IMR-90 (cell line): Measurements from ENCODE around the gene CDC34. TPM values are rescaled to one million over a fixed set of nuclear protein-coding genes. Genes with fewer than 3 reads are reported as not detected.

Source experiments
- ATAC-seq: fragments of 200-7000 bp; cut with Tn5 transposase; 2 replicates; pipeline ENCODE4 v1.9.1; 2020; ENCODE audit warnings: low read depth, mild to moderate bottlenecking, moderate library complexity
- BruUV-seq: library from RNA; stranded (reverse); fragments of 400-500 nt; replicated peaks from 2 replicates; lab custom pipeline; 2021; lab: Mats Ljungman, UMichigan
- CTCF ChIA-PET: fragments of 300-600 bp; formaldehyde crosslinking; extraction: SDS; loops from one replicate; lab custom pipeline; 2021; ENCODE audit warnings: antibody characterized with exemption; lab: Yijun Ruan, JAX
- POLR2A ChIA-PET: fragments of 300-600 bp; sonication (Branson Sonifier 250); formaldehyde crosslinking; loops from one replicate; lab custom pipeline; 2022; ENCODE audit warnings: antibody characterized with exemption; ENCODE audit not compliant: unreplicated experiment; lab: Charles Lee
- DNase-seq: peaks from one replicate; pipeline ENCODE4 v3.0.0; 2013
- H2AFZ ChIP-seq: replicated peaks from 2 replicates; pipeline ENCODE3; 2013; ENCODE audit warnings: low read length, mild to moderate bottlenecking; ENCODE audit not compliant: poor library complexity
- H2AK5ac ChIP-seq: 2 replicates; pipeline ENCODE4 v1.6.1; 2013; ENCODE audit warnings: low read depth, low read length, inconsistent platforms
- H2AK9ac ChIP-seq: replicated peaks from 2 replicates; pipeline ENCODE3; 2013; ENCODE audit warnings: mild to moderate bottlenecking, low read depth, low read length, moderate library complexity; ENCODE audit not compliant: poor library complexity
- H2BK120ac ChIP-seq: 2 replicates; pipeline ENCODE4 v1.6.1; 2013; ENCODE audit warnings: low read depth, low read length, inconsistent platforms
- H2BK15ac ChIP-seq: 3 replicates; pipeline ENCODE4 v1.6.1; 2013; ENCODE audit warnings: low read depth, low read length, inconsistent platforms
- H2BK20ac ChIP-seq: 2 replicates; pipeline ENCODE4 v1.6.1; 2013; ENCODE audit warnings: low read depth, mild to moderate bottlenecking, inconsistent platforms, low read length, moderate library complexity
- H2BK5ac ChIP-seq: 2 replicates; pipeline ENCODE4 v1.6.1; 2013; ENCODE audit warnings: mild to moderate bottlenecking, low read depth, low read length, inconsistent platforms; ENCODE audit not compliant: poor library complexity, severe bottlenecking
- H3K14ac ChIP-seq: replicated peaks from 2 replicates; pipeline ENCODE4 v1.6.1; 2013; ENCODE audit warnings: low read depth, low read length, inconsistent platforms
- H3K18ac ChIP-seq: 2 replicates; pipeline ENCODE4 v1.6.1; 2013; ENCODE audit warnings: low read depth, low read length, control low read depth
- H3K23ac ChIP-seq: 2 replicates; pipeline ENCODE4 v1.6.1; 2013; ENCODE audit warnings: low read depth, low read length, inconsistent platforms
- H3K27ac ChIP-seq: 2 replicates; pipeline ENCODE4 v1.5.1; 2013; ENCODE audit warnings: mild to moderate bottlenecking, control low read depth, low read length; ENCODE audit not compliant: insufficient read depth
- H3K27me3 ChIP-seq: 2 replicates; pipeline ENCODE4 v1.6.1; 2013; ENCODE audit warnings: low read length; ENCODE audit not compliant: control insufficient read depth, insufficient read depth
- H3K36me3 ChIP-seq: 2 replicates; pipeline ENCODE4 v1.6.1; 2013; ENCODE audit warnings: low read length, mixed read lengths; ENCODE audit not compliant: control insufficient read depth, insufficient read depth
- H3K4ac ChIP-seq: 2 replicates; pipeline ENCODE4 v1.6.1; 2013; ENCODE audit warnings: low read depth, low read length, inconsistent platforms
- H3K4me1 ChIP-seq: 2 replicates; pipeline ENCODE4 v1.6.1; 2013; ENCODE audit warnings: low read length, mixed read lengths; ENCODE audit not compliant: control insufficient read depth, insufficient read depth
- H3K4me2 ChIP-seq: 2 replicates; pipeline ENCODE4 v1.6.1; 2013; ENCODE audit warnings: low read depth, mild to moderate bottlenecking, control low read depth, low read length, moderate library complexity
- H3K4me3 ChIP-seq: 2 replicates; pipeline ENCODE4 v1.5.1; 2013; ENCODE audit warnings: low read depth, mild to moderate bottlenecking, control low read depth, low read length, moderate library complexity; ENCODE audit not compliant: insufficient read depth
- H3K56ac ChIP-seq: 2 replicates; pipeline ENCODE4 v1.6.1; 2013; ENCODE audit warnings: low read length, inconsistent platforms; ENCODE audit not compliant: insufficient read depth; ENCODE audit errors: extremely low read depth
- H3K79me1 ChIP-seq, 2 experiments: 2 replicates each; pipeline ENCODE4 v1.6.1; 2013; ENCODE audit warnings: low read length in 2 of 2, inconsistent platforms in 1 of 2, low read depth in 1 of 2
- H3K9ac ChIP-seq: 2 replicates; pipeline ENCODE4 v1.6.1; 2013; ENCODE audit warnings: low read depth, low read length, control low read depth
- H3K9me1 ChIP-seq: 2 replicates; pipeline ENCODE4 v1.6.1; 2013; ENCODE audit warnings: low read length, inconsistent platforms; ENCODE audit not compliant: insufficient read depth
- H3K9me3 ChIP-seq: 2 replicates; pipeline ENCODE4 v1.6.1; 2013; ENCODE audit warnings: low read length; ENCODE audit not compliant: control insufficient read depth, insufficient read depth
- H4K20me1 ChIP-seq: 2 replicates; pipeline ENCODE4 v1.6.1; 2013; ENCODE audit warnings: low read length, inconsistent platforms; ENCODE audit not compliant: insufficient read depth
- H4K5ac ChIP-seq: 2 replicates; pipeline ENCODE4 v1.6.1; 2013; ENCODE audit warnings: mild to moderate bottlenecking, low read depth, low read length, control low read depth
- H4K8ac ChIP-seq, 2 experiments: 2 replicates each; pipeline ENCODE4 v1.6.1; 2013; ENCODE audit warnings: low read depth in 2 of 2, low read length in 2 of 2, control low read depth in 1 of 2, inconsistent platforms in 1 of 2
- H4K91ac ChIP-seq: 2 replicates; pipeline ENCODE4 v1.6.1; 2013; ENCODE audit warnings: low read depth, low read length, inconsistent platforms; ENCODE audit not compliant: insufficient read depth
- BHLHE40 ChIP-seq: fragments of 150-350 bp; IDR thresholded peaks from 2 replicates; pipeline ENCODE4 v1.6.1; 2016; ENCODE audit warnings: mild to moderate bottlenecking, low read depth, low read length
- CHD1 ChIP-seq: IDR thresholded peaks from 2 replicates; pipeline ENCODE4 v1.6.1; 2012; ENCODE audit warnings: low read depth, low read length, improper control_type of control experiment
- MAFK ChIP-seq: IDR thresholded peaks from 2 replicates; pipeline ENCODE4 v1.6.1; 2012; ENCODE audit warnings: low read depth, low read length, improper control_type of control experiment
- MAZ ChIP-seq: IDR thresholded peaks from 2 replicates; pipeline ENCODE4 v1.6.1; 2012; ENCODE audit warnings: low read depth, mild to moderate bottlenecking, low read length, improper control_type of control experiment, moderate library complexity, borderline replicate concordance
- NFE2L2 ChIP-seq: fragments of 150-350 bp; IDR thresholded peaks from 2 replicates; pipeline ENCODE4 v1.6.1; 2016; ENCODE audit warnings: low read depth, mild to moderate bottlenecking, low read length
- POLR2A ChIP-seq: IDR thresholded peaks from 2 replicates; pipeline ENCODE4 v1.6.1; 2012; ENCODE audit warnings: mild to moderate bottlenecking, low read depth, low read length
- RAD21 ChIP-seq: IDR thresholded peaks from 2 replicates; pipeline ENCODE4 v1.6.1; 2012; ENCODE audit warnings: low read length, improper control_type of control experiment
- RFX5 ChIP-seq: IDR thresholded peaks from 2 replicates; pipeline ENCODE4 v1.8.0; 2012; ENCODE audit warnings: low read depth, mild to moderate bottlenecking, low read length, moderate library complexity
- SMC3 ChIP-seq: fragments of 150-350 bp; IDR thresholded peaks from 2 replicates; pipeline ENCODE4 v1.6.1; 2016; ENCODE audit warnings: low read depth, mild to moderate bottlenecking, antibody characterized with exemption, low read length, moderate library complexity
- WGBS, 2 experiments: methylation state at CpG; one replicate each; pipeline versions ENCODE4 v1.1.5 to v1.1.7; 2013; ENCODE audit warnings: missing lambda C conversion rate in 2 of 2; ENCODE audit not compliant: insufficient read length in 1 of 2; ENCODE audit errors: extremely low coverage in 2 of 2; 5-methylcytosine and 5-hydroxymethylcytosine counted together
- dilution Hi-C: fragments of 300-500 bp; cut with HindIII; formaldehyde crosslinking; loops from one replicate; pipeline ENCODE4 v1.14.3; 2018; ENCODE audit warnings: low sequenced_read_pairs; ENCODE audit not compliant: unreplicated experiment
- in situ Hi-C: fragments of 300-500 bp; cut with MboI; formaldehyde crosslinking; loops from 3 replicates; pipeline ENCODE4 v1.14.3; 2019; ENCODE audit warnings: low sequenced_read_pairs, inconsistent platforms, mixed read lengths
- intact Hi-C: fragments of 100-400 bp; cut with micrococcal nuclease; formaldehyde crosslinking; loops from 2 replicates; pipeline ENCODE4 v1.10.0; 2022
- polyA plus RNA-seq, 3 experiments: library from polyadenylated mRNA; depleted of rRNA; stranded (reverse); fragments of >200 nt; gene quantifications; 2 replicates each; pipeline ENCODE4 v1.2.3, GENCODE V29; 2012; ENCODE audit warnings: low replicate concordance in 1 of 3
- total RNA-seq: library from RNA; depleted of rRNA; stranded (reverse); fragments of >200 nt; gene quantifications from 2 replicates; pipeline ENCODE4 v1.2.3, GENCODE V29; 2012
- TF ChIP-seq, protein P1 (sequence below): fragments of 150-350 bp; IDR thresholded peaks from 2 replicates; pipeline ENCODE4 v1.6.1; 2017; ENCODE audit warnings: mild to moderate bottlenecking, antibody characterized with exemption, low read length, low read depth

CDC34 gene
- total and polyA plus RNA-seq, 2 of the 4 experiments (the other 2 are of a cell fraction) = 35.7 to 68.9 TPM

DNA sequence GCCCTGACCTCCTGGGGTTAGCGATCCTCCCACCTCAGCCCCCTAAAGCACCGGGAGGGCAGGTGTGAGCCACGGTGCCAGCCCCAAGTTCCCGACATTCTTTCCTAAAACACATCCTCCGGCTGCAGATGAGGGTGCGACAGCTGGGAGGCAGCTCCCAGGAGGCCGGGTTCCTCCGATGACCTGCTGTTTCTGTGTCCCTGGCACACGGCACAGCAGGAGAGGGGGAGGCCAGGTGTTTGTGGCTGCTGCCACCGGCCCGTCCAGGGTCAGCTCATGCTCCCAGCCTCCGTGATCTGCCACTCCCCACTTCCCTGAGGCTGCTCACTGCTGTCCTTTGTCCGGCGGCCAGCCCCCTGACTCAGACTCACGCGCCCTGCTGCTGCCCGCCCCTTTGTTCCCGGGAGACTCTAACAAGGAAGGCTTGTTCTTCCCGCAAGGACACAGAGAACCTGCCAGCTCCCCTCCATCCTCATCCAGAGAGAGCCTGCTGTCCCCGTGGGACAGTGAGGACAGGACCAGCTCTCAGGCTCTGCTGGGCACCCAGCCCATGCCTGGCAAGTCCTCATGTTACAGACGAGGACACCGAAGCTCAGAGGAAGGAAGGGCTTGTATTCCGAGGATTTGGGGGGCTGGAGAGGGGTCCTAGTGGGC, 45.9 kb upstream of the CDC34 start:
- no peak overlapping the region for H3K9ac ChIP-seq
- peaks cover 8% of the 10 kb centered on the region; the same call in 1 of the 2 replicates for H3K27me3 ChIP-seq
- WGBS, 2 experiments = 18% methylated on average over 6 of the region's 23 CpGs; no CpG with 5 or more reads in 1 of the 2 experiments
- in situ Hi-C loops (no loop called here), intact Hi-C loops (loop anchor here (10.0 kb wide), 1 partner anchor 141 kb away; the partner anchor contains the start of gene MIER2), dilution Hi-C loops (no loop called here)
- no peak overlapping the region for H2AK9ac ChIP-seq
- peaks cover 4% of the 10 kb centered on the region; the same call in 1 of the 2 replicates for H3K4me1 ChIP-seq
- H2BK15ac ChIP-seq = no peak overlapping the region
- no peaks in the 10 kb centered on the region for H4K20me1 ChIP-seq
- H3K56ac ChIP-seq = no peak overlapping the region
- no peak overlapping the region for H4K8ac ChIP-seq
- no peak overlapping the region for H2BK120ac ChIP-seq
- no peaks in the 10 kb centered on the region for H3K36me3 ChIP-seq
- CTCF ChIA-PET = no interaction called here
- peaks cover 0 to 7% of the 10 kb centered on the region in 2 experiments; a peak in 1 of 4 replicates for H3K79me1 ChIP-seq
- peak overlapping the region; percentile 24 for H2AFZ ChIP-seq
- H2BK5ac ChIP-seq = no peak overlapping the region
- no peak overlapping the region for H3K4me3 ChIP-seq
- no TSS peak for BruUV-seq
- TF ChIP-seq BHLHE40 (no peak), CHD1 (no peak), MAFK (no peak), POLR2A (no peak), RAD21 (no peak), NFE2L2 (no peak), MAZ (no peak), RFX5 (no peak), SMC3 (no peak)
- TF ChIP-seq, protein P1, sequence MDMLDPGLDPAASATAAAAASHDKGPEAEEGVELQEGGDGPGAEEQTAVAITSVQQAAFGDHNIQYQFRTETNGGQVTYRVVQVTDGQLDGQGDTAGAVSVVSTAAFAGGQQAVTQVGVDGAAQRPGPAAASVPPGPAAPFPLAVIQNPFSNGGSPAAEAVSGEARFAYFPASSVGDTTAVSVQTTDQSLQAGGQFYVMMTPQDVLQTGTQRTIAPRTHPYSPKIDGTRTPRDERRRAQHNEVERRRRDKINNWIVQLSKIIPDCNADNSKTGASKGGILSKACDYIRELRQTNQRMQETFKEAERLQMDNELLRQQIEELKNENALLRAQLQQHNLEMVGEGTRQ = no peak
- peaks cover 4% of the 10 kb centered on the region; the same call in 1 of the 2 replicates for H3K9me1 ChIP-seq
- no peaks in the 10 kb centered on the region for H3K9me3 ChIP-seq
- POLR2A ChIA-PET = no interaction called here
- ATAC-seq (no peak), DNase-seq (no peak)
- H4K91ac ChIP-seq = no peak overlapping the region
- H2AK5ac ChIP-seq = no peak overlapping the region
- H3K23ac ChIP-seq = no peak overlapping the region
- no peak overlapping the region for H3K18ac ChIP-seq
- H3K4ac ChIP-seq = no peak overlapping the region
- H3K4me2 ChIP-seq = no peak overlapping the region
- no peak overlapping the region for H2BK20ac ChIP-seq
- no peak overlapping the region for H3K14ac ChIP-seq
- no peak overlapping the region for H3K27ac ChIP-seq
- no peak overlapping the region for H4K5ac ChIP-seq
